Thymus (tissue), 11 donors: ENCODE results near the gene LRIG1. TPM values are rescaled to one million over a fixed set of nuclear protein-coding genes. Genes with fewer than 3 reads are reported as not detected.

Experiments used
- DNase-seq, 9 donors: peaks; one replicate each; pipeline ENCODE4 v3.0.0-alpha.2; 2013; ENCODE audit warnings: low spot score in 9 of 9, low read depth in 6 of 9, missing footprints in 1 of 9
- H3K27ac ChIP-seq, 2 donors: one replicate each; pipeline ENCODE4 v1.5.1; 2013; ENCODE audit warnings: control low read depth in 1 of 2, low read depth in 1 of 2, low read length in 1 of 2, mild to moderate bottlenecking in 1 of 2, moderate library complexity in 1 of 2
- H3K27me3 ChIP-seq, 2 donors: one replicate each; pipeline ENCODE4 v1.5.1; 2013; ENCODE audit warnings: low read length in 1 of 2; ENCODE audit not compliant: control insufficient read depth in 2 of 2, insufficient read depth in 1 of 2
- H3K36me3 ChIP-seq, 2 donors: one replicate each; pipeline ENCODE4 v1.5.1; 2013; ENCODE audit warnings: low read length in 1 of 2, mild to moderate bottlenecking in 1 of 2, moderate library complexity in 1 of 2; ENCODE audit not compliant: control insufficient read depth in 2 of 2, insufficient read depth in 2 of 2
- H3K4me1 ChIP-seq, 2 donors: one replicate each; pipeline ENCODE4 v1.5.1; 2013; ENCODE audit warnings: low read length in 2 of 2; ENCODE audit not compliant: control insufficient read depth in 2 of 2, insufficient read depth in 2 of 2
- H3K4me3 ChIP-seq, 2 donors: one replicate each; pipeline ENCODE4 v1.5.1; 2013; ENCODE audit warnings: low read length in 2 of 2, control low read depth in 1 of 2, mild to moderate bottlenecking in 1 of 2
- H3K9me3 ChIP-seq, 2 donors: one replicate each; pipeline ENCODE4 v1.5.1; 2013; ENCODE audit warnings: low read length in 1 of 2, mild to moderate bottlenecking in 1 of 2; ENCODE audit not compliant: control insufficient read depth in 2 of 2, insufficient read depth in 1 of 2
- WGBS: extraction: QIAGEN DNeasy Blood & Tissue Kit; methylation state at CpG from one replicate; pipeline ENCODE4 v1.1.7; 2013; 5-methylcytosine and 5-hydroxymethylcytosine counted together
- polyA plus RNA-seq: library from polyadenylated mRNA; stranded (reverse); fragments of 200-250 nt; gene quantifications from one replicate; pipeline ENCODE4 v1.2.3, GENCODE V29; 2013
- total RNA-seq: library from RNA; stranded (reverse); fragments of 120-200 nt; gene quantifications from one replicate; pipeline ENCODE4 v1.2.4, GENCODE V29; 2013
- donor health status: healthy.

Gene LRIG1
- total and polyA plus RNA-seq, 2 donors: 8.8 to 10.9 TPM

DNA sequence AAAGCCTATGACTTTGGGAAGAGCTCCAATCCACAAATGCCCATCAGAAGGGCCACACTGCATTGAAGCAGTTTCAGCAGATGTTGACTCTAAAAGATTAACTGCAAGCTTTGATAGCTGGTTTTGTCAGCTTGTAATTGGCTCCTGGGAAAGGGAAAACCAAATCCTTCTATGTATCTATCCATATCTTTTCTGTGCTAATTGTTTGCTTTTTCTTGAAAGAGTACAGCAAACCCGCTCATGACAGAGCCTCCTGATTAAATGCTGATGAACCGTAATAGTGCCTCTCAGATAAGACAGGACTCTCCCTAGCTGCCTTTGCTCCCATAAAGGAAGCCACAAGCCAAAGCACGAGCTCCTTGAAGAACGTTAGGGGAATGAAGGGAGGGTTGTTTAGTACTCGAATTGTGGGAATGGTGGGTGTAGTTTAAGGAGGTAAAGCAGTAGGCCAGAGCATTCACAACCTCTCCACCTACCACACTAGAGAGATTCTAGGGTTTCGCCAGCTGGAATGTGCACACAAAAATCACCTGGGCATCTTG is 33.6 kb upstream of the LRIG1 start:
- Histone ChIP-seq H3K4me3 (no peak overlapping the region), H3K9me3 (no peaks in the 10 kb centered on the region), H3K27me3 (no peaks in the 10 kb centered on the region), H3K36me3 (no peaks in the 10 kb centered on the region), H3K27ac (no peak overlapping the region), H3K4me1 (no peaks in the 10 kb centered on the region)
- DNase-seq: no peak
- 87% methylated on average over 6 of the region's 6 CpGs for WGBS

DNA sequence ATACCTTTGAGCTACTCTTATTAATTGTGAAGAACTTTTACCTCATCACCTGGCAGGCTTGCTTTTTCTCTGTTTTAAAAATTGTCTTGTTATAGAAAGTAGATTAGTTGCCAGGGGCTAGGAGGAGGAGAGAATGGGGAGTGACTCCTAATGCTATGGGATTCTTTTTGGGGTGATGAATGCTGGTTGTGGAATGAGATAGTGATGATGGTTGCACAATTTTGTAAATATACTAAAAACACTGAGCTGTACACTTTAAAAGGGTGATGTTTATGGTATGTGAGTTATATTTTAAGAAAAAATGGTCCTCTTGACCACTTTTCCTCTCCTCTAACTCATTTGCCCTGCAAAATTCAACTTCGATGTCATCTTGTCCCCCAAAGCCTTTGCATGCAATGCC is 31.8 kb upstream of the LRIG1 start:
- Histone ChIP-seq H3K27me3 (no peaks in the 10 kb centered on the region), H3K4me3 (no peak overlapping the region), H3K36me3 (no peaks in the 10 kb centered on the region), H3K27ac (no peak overlapping the region), H3K4me1 (no peaks in the 10 kb centered on the region), H3K9me3 (no peaks in the 10 kb centered on the region)
- WGBS: 96% methylated on average over 1 of the region's 1 CpG
- no peak for DNase-seq

DNA sequence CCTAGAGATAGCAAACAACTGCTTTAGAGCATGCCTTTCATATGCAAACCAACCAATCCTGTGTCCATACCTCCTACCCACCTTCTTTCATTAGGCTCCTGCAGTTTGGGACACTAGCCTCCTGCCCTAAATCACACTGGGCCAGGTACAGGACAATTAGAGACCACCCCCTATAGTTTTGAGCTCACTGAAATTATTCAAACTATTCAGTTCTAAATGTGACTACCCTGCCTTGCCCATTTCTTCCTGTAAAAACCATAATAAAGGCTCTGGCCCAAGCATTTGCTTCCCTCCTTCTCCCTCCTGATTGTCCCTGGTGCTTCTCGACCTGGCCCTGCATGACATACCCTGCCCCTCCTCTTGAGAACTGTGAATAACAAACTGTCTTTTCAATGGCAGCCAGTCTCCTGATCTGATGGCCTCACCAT is 31.4 kb upstream of the LRIG1 start:
- no peak for DNase-seq
- H3K36me3 ChIP-seq: no peaks in the 10 kb centered on the region
- no peaks in the 10 kb centered on the region for H3K27me3 ChIP-seq
- no peak overlapping the region for H3K27ac ChIP-seq
- no peaks in the 10 kb centered on the region for H3K9me3 ChIP-seq
- H3K4me3 ChIP-seq: no peak overlapping the region
- H3K4me1 ChIP-seq: no peaks in the 10 kb centered on the region
- WGBS: 85% methylated on average over 1 of the region's 1 CpG

DNA sequence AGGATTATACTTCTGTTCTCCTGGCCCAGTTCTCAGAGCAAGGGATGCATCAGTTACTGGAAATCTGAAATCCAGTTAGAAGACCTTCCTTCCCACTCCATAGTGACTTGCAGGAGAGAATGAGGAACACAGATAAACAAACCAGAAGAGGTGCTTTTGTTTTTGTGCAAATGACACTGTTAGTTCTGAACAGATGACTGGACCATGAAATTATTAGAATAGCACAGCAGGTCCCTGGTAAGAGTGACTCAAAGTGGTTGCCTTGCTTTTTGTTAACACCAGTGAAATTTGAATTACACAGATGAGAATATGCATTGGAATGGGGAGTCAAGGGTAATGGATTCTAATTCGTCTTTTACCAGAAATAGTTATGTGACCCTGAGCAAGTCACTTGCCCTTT is 30.4 kb upstream of the LRIG1 start:
- H3K4me1 ChIP-seq: no peaks in the 10 kb centered on the region
- H3K9me3 ChIP-seq: no peaks in the 10 kb centered on the region
- WGBS: 99% methylated on average over 1 of the region's 1 CpG
- no peak for DNase-seq
- H3K36me3 ChIP-seq: no peaks in the 10 kb centered on the region
- no peak overlapping the region for H3K27ac ChIP-seq
- H3K4me3 ChIP-seq: no peak overlapping the region
- no peaks in the 10 kb centered on the region for H3K27me3 ChIP-seq

DNA sequence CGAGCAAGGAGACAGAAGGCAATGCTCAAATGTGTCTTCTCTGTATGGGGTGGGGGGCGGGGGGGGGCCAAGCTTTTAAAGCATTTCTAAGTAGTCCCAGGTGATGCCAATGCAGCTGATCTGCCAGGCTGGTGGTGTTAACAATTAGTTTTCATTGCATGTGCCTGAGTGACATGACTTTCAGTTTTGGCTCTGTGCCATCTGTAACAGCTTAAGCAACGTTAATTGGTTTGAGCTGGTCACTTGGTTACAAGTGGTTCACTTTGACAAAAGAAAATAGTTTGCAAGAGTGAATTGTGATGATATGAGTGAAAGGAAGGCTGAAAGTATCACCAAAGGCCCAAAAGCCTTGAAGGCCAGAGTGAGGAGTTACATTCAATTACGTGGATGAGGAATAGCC is 26.4 kb upstream of the LRIG1 start:
- H3K9me3 ChIP-seq: no peaks in the 10 kb centered on the region
- no peaks in the 10 kb centered on the region for H3K4me1 ChIP-seq
- DNase-seq: no peak
- WGBS: 89% methylated on average over 4 of the region's 4 CpGs
- H3K27me3 ChIP-seq: no peaks in the 10 kb centered on the region
- H3K36me3 ChIP-seq: no peaks in the 10 kb centered on the region
- no peak overlapping the region for H3K4me3 ChIP-seq
- no peak overlapping the region for H3K27ac ChIP-seq

DNA sequence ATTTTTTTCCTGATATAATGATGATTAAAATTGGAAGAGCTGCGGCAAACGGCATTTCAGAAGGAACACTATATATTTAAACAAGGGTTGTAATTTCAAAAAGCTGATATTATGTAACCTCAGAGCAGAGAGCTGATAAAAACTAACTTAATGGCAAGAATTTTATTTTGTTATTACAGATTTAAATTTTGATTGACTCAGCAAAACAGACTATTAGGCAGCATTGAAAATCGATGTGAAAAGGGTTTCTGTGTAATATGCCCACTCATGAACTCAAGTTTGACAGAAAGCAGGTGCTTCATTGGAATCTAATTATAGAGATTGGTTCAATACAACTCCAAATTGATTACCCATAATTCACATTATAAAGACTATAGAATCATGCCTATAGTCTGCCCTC is 24.9 kb upstream of the LRIG1 start:
- no peak overlapping the region for H3K4me3 ChIP-seq
- H3K27ac ChIP-seq: no peak overlapping the region
- H3K36me3 ChIP-seq: no peaks in the 10 kb centered on the region
- DNase-seq: no peak
- H3K27me3 ChIP-seq: no peaks in the 10 kb centered on the region
- no peaks in the 10 kb centered on the region for H3K4me1 ChIP-seq
- no peaks in the 10 kb centered on the region for H3K9me3 ChIP-seq
- WGBS: 95% methylated on average over 3 of the region's 3 CpGs

DNA sequence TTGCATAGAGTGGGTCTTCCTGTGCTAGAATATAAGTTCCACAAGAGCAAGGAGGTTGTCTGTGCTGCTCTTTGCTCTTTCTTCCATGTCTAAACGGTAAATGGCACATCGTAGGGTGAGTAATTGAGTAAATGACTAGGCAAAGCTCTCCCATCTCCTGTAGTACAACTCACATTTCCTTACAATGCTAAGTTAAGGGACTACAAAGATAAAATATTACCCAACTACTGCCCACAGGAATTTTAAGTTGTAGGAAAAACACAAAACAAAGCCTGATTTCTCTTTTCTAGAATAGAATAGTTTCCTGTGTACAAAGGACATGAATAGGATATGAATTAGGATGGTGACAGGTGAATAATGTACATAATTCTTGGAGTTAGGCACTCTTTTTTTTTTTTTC is 19.9 kb upstream of the LRIG1 start:
- no peak for DNase-seq
- Histone ChIP-seq H3K27me3 (no peaks in the 10 kb centered on the region), H3K9me3 (no peaks in the 10 kb centered on the region), H3K27ac (no peak overlapping the region), H3K4me3 (no peak overlapping the region), H3K36me3 (no peaks in the 10 kb centered on the region), H3K4me1 (no peaks in the 10 kb centered on the region)
- WGBS: 93% methylated on average over 2 of the region's 2 CpGs

DNA sequence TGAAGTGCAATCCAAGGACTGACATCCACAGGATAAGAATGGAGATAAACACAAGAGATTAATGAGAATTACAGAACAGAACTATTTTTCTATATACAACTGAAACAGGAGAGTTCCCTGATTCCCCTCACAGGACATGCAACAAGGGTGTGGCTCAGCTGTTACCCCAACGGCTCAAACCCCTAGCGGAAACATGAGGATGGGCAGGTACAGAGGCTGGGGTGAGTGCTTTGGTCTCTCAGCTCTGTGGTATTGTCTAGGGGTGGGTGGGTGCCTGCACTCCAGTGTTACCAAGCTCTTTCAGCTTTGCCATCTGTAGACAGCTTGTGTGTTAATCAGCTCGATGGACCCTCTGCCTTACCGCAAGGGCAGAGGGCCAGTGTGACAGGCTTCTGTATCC is 17.8 kb upstream of the LRIG1 start:
- Histone ChIP-seq H3K27ac (no peak overlapping the region), H3K27me3 (no peaks in the 10 kb centered on the region), H3K9me3 (no peaks in the 10 kb centered on the region), H3K36me3 (no peaks in the 10 kb centered on the region), H3K4me1 (no peaks in the 10 kb centered on the region), H3K4me3 (no peak overlapping the region)
- WGBS: 95% methylated on average over 4 of the region's 4 CpGs
- DNase-seq: no peak

DNA sequence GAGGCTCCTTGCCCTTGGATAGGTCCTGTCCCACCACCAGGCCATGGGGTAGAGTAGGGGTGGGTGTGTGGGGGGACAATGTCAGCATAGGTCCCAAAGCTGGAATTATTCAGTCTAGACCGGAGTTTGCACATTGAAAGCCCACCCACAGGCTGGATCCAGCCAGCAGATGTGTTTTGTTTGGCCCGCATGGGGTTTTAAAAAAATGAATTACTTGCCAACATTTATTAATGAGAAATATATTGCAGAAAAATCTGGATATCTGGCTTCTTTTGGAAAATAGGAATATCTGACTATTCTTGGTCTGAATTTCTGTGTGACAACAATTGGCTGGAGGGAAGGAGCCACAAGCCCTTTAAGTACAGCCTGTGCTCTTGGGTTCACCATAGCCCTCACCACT is 17.3 kb upstream of the LRIG1 start:
- WGBS: 89% methylated on average over 2 of the region's 2 CpGs
- H3K9me3 ChIP-seq: no peaks in the 10 kb centered on the region
- no peak overlapping the region for H3K4me3 ChIP-seq
- no peak overlapping the region for H3K27ac ChIP-seq
- H3K4me1 ChIP-seq: no peaks in the 10 kb centered on the region
- H3K36me3 ChIP-seq: no peaks in the 10 kb centered on the region
- DNase-seq: no peak
- H3K27me3 ChIP-seq: no peaks in the 10 kb centered on the region

DNA sequence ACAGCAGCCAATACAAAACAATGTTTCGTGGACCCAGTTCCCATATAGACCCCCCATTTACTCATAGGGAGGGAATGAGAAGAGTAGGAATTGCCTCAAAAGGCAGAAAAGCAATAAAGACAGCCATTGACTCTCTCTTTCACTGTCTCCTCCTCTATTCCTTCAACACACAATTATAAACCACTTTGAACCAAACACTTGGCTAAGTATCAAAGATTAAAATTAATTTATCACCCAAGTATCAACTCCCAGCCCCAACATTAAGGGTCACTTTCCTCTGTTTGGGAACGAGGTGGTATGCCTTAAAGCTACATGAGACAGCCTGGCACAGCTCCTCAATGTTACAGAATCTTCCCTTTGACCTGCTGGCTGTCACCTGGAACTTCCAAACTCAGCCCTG is 16.4 kb upstream of the LRIG1 start:
- Histone ChIP-seq H3K9me3 (no peaks in the 10 kb centered on the region), H3K27me3 (no peaks in the 10 kb centered on the region), H3K27ac (no peak overlapping the region), H3K4me3 (no peak overlapping the region), H3K4me1 (no peaks in the 10 kb centered on the region), H3K36me3 (no peaks in the 10 kb centered on the region)
- no peak for DNase-seq
- 90% methylated on average over 2 of the region's 2 CpGs for WGBS
